NCI-H748 (cell line): Measurements from ENCODE around the gene RALY.
A peak's percentile ranks its signal among the peaks of the same experiment; 100 is the strongest.
"Not testable (repeated sequence)": the region's sequence is repeated elsewhere in the genome, so short reads cannot be mapped to it uniquely, and the experiment has no call there.

Experiments
- DNase-seq: peaks from one replicate; lab custom pipeline; 2025; ENCODE audit not compliant: unreplicated experiment; lab: John Stamatoyannopoulos, UW

The RALY gene

DNA sequence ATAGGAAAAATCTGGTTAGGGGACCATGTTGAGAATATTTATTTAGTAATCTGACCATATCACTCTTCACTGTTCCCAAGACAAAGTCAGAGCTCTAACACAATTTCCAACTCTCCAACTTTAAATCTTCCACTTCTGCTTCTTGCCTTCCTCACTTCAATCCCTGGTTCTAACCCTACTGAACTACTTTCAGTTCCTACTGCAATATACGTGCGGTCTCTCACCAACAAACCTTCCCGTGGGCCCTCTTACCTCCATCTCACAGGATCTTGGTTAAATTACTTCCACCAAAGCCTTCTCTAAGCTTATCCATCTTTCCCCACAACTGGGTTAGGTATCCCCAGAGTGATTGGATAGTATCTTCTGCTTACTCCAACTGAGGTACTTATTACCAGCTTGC lies 110.3 kb downstream of the RALY start:
- DNase-seq = no peak

DNA sequence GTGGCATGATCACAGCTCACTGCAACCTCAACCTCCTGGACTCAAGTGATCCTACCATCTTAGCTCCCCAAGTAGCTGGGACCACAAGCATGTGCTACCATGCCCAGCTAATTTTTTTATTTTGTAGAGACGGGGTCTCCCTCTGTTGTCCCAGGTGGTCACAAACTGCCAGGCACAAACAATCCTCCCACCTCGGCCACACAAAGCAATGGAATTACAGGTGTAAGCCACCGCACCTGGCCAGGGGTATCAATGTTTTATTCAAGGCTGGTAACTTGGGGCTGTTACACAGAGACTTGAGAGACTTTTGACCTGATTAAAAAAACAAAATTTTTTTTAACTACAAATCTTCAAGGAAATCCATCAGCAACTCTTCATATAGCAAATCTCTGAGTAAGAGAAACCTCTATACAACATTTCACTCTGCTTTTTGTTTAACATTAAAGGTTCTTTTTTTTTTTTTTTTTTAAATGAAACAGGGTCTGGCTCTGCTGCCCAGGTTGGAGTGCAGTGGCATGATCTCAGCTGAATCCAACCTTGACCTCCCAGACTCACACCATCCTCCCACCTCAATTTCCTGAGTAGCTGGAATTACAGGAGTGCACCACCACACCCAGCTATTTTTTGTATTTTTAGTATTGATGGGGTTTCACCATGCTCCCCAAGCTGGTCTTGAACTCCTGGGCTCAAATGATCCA lies 112.4 kb downstream of the RALY start:
- DNase-seq = no peak

DNA sequence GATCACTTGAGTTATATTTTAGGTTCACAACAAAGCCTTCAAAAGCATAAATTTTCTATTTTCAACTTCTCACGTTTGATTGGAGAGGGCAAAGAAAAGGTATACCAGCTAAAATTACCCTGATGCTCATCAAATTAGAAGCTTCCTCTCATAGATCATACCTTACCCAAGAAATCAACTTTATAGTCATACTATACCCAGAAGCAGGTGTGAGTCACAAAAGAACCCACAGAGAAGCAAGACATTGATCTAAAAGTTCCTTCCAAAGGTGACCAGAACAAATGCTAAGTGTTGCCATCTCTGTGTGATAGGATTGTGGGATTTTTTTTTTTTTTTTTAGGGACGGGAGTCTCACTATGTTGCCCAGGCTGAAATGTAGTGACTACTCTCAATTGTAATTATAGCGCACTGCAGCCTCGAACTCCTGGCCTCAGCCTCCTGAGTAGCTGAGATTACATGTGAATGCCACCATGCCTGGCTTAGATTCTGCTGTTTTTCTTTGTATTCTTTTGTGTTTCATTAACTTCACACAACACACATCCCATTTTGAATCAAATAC lies 115.0 kb downstream of the RALY start:
- DNase-seq = no peak

DNA sequence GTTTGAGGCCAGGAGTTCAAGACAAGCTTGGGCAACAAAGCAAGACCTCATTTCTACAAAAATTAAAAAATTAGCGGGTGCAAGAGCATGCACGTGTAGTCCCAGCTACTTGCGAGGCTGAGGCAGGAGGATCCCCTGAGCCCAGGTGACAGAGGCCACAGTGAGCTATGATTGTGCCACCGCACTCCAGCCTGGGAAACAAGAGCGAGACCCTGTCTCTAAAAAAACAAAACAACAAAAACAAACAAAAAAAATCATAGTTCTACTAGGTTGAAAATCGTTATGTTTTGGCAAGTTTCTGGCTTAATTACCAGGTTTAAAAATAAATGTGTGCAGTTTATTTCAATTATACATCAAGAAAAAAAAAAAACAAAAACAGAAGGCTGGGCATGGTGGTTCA lies 115.7 kb downstream of the RALY start:
- no peak for DNase-seq

DNA sequence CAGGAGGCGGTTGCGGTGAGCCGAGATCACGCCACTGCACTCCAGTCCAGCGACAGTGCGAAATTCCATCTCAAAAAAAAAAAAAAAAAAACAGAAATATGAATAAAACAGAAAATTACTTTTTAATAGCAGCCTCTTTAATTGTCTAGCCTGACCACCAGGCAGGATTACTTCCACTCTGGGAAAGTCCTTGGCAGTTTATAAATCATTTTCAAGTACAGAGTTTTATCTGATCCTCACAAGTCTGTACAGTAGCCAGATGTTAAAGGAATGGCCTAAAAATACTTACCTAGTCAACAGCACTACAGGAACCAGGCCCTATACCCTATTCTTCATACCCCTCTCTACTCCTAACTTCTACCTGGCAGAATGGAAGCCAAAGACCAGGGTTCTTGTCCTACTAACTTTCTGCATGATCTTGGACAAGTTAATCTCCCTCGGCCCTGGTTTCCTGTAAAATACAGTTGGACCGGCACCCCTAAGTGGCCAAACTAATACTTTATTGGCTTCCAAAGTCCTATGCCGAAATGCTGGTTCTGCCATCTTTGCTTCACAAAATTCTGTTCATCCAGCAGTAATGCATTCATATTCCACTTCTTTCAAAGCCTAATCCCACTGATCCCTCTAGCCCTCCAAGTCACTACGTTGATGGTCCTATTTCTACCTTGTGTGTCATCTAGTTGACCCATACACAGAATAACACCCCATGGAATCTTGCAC lies 116.5 kb downstream of the RALY start:
- no peak for DNase-seq

DNA sequence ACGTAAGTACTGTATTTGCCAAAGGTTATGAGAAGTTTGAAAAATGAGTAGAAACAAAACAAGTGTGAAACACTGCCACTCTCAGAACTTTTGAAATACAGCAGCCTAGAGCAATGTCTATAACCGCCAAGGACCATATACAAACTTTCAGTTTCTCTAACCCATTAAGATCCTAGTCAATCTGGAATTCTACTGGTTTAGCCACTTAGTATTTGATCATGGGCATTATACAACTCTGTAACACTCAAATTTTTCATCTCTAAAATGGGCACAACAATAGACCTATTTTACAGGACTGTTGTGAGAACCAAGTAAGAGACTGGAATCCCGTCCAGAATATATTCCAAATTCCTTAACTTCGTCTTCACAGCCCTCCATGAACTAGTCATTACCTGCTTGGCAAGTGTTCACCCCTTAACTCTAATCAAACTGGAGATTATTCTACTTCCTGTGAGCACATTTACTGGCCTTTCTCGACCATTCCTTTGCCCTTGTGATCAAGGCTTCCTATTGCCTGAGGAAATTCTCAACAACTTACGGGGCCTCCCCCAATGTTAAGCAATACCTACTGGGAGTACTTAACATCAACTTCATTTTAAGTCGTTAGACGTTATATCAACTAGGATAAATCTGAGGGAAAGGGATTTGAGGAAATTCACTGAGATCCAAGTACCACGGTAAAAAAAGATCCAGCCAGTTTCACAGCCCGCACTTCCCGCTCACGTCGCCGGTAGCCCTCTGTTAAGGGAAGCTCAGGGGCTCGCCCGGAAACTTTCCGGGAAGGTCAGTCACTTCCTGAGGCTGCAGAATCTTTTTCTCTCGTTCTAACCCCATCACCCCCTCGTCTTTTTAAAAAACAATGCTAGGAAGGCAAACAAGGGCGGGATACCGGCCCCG lies 117.3 kb downstream of the RALY start:
- DNase-seq = peak; percentile 45

DNA sequence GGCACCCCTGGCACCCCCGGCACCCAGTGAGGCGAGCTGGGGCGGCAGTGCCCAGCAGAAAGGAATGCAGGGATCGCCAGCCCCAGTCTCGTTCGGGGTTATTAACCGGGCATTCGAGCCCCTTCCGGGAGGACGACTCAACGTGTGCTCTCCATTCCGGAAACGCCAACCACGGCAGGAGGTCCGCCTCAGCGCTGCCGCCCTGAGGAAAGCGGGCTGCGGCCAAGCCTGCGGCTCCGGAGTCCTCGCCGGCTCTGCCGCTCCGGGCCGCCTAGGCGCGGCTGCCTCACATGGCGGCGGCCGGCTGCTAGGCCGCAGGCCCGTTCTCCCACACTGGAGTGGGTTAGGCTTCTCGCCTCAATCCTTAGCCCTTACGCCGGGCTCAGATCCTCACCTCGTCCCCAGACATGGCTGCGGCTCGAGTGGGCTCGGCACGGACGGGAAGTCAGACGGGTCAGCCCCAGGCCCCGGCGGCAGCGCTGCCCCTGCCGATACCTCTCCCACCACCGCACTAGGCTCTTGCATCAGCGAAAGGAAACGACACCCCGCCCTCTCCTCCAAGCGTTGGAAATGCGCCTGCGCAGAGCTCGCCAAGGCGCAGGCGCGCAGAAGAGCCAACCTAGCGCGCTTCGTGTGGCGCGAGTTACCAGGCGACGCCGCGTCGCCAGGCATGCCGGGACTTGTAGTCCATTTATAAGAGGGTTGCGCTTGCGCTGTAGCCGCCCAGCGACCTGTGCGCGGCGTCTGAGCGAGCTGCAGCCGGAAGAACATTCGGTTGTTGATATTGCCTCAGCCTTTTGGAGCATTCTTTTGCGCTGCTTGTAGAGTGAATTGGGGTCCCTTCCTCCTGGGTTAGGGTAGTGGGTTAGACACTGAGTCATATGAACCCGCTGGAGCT lies 118.2 kb downstream of the RALY start, which contains the start of gene EIF2S2:
Gene EIF2S2 (minus strand): TSS at position 542 of the 898 bp plus-strand sequence. CDS start 133 bp downstream, at position 409.
- DNase-seq = peak; percentile 99

DNA sequence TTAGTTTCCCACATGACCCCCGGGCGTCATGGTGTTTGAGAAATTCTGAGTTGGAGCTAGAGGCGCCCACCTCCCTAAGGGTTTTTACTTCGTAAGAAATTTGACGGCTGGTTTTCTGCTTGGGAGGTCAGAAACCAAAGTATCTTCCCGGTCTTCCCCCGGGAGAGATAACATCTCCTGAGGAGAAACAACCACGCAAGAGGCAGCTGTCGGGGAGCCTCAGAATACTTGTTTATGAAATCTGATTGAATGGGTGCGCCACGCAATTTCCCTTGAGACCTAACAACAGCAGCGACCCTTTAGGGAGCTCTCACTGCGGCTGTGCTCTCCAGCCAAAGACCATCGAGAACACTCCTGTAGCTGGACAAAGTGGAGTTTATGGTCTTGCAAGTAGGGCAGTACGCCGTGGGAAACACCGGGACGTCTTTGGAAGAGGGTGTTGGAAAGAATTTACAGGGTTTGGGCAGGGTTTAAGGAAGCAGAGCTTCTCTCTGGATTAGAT lies 118.9 kb downstream of the RALY start:
- peak; percentile 65 for DNase-seq

DNA sequence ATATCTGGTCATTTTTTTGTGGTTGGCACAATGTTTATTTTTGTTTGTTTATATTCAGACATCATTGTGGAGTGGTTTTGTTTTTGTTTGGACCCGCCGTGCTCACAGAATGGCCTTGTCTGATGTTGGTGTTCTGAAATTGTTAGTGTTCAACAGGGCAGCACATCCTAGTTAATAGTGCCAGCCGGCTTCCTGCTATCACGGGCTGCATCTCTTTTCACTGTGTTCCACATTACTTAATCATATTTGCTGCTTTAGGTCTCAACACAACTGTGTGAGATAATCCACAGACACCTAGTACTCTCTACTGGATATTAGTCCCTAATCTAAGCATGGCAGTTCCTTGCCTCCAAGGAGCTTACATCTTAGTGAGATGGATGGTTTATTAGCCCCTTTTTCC lies 121.1 kb downstream of the RALY start:
- DNase-seq = no peak

DNA sequence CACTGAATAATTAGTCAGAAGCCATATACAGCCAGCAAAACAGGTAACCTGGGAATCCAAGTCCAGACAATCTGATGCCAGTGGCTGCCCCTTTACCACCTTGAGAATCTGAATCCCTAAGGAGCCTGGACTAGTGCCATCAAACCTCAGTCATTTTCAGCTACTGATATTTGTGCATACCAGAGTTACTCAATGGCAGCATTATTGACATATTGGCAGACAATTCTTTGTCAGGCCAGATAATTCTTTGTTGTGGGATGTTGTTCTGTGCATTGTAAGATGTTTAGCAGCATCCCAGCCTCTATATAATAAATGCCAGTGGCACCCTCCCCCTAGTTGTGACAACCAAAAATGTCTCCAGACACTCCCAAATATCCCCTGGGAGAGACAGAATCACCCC lies 121.5 kb downstream of the RALY start:
- DNase-seq = no peak

DNA sequence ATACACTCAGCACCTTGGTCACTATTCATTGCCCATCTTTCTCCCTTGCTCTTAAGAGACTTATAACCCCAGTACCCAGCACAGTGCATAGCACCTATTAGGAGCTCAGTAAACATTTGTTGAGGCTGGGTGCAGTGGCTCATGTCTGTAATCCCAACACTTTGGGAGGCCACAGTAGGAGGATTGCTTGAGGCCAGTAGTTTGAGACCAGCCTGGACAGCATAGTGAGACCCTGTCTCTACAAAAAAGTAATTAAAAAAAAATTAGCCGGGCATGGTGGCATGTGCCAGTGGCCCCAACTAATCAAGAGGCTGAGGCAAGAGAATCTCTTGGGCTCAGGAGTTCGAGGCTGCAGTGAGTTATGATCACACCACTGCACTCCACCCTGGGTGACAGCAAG lies 126.5 kb downstream of the RALY start:
- no peak for DNase-seq

DNA sequence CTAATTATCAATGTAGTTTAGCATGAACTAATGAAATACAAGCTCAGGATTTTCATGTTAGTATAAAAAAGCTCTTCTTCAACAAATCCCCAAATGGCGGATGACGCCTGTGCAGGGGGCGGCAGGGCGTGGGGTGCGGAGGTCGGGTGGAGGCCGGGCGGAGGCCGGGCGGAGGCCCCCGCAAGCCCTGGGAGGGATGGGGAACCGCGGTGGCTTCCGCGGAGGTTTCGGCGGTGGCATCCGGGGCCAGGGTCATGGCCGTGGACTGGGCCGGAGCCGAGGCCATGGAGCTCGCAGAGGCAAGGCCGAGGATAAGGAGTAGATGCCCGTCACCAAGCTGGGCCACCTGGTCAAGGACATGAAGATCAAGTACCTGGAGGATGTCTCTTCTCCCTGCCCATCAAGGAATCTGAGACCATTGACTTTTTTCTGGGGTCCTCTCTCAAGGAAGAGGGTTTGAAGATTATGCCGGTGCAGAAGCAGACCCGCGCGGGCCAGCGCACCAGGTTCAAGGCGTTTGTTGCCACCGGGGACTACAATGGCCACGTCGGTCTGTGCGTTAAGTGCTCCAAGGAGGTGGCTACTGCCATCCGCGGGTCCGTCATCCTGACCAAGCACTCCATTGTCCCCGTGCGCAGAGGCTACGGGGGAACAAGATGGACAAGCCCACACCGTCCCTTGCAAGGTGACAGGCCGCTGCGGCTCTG lies 128.7 kb downstream of the RALY start:
- no peak for DNase-seq

DNA sequence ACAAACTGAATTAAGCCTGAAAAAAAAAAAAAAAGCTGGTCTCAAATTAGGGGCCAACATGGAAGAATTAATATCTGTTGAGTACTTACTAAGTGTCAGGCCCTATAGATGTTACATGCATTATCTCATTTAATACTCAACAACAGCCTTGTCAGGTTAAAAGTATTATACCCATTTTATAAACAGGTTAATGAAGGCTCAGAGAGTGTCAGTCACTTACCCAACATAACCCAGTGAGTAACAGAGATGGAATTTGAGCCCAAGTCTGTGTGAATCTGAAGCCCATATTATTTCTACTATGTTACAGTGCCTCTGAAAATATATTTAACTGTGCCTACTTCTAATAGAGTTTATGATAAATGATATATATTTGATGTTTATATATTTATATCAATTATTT lies 129.6 kb downstream of the RALY start:
- DNase-seq = no peak

DNA sequence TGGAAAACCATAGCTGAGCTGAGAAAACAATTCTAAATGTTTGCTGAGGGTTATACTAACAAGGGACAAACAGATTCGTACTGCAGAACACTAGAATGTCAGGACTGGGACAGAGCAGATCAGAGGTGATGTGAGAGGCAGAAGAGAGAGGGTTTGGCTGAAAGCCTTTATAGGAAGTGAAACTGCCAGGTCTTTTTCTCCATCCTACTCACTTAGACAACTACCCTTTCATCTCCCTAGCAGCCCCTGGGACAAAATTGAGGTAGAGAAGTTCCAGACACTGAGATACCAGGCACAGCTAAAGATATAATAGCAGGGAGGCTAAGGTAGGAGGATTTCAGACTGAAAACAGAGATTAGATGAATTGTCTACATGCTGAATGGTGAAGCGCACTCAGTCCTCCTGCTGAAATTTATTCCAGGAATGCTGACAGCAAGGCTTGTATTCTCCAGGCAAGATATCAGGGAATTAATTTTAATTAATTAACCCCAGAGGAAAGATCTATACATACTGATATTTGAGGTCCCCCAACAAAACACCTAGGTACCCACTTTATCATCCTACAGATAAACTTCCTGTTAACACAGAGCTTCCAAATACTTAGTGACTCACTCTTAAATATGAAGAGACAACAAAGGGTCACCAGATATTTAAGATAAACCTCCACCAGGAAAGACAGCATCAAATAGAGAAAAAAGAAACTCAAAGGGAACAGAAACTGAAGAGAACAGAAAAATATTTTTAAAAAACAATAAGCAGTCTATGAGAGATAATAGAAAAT lies 130.9 kb downstream of the RALY start:
- no peak for DNase-seq

DNA sequence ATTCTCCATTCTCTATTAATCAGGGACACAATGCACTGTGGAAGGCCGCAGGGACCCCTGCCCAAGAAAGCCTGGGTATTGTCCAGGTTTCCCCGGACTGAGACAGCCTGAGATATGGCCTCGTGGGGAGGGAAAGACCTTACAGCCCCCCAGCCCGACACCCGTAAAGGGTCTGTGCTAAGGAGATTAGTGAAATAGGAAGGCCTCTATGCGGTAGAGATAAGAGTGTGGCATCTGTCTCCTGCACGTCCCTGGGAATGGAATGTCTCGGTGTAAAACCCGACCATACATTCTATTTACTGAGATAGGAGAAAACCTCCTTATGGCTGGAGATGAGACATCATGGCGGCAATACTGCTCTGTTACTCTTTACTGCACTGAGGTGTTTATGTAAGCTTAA lies 134.1 kb downstream of the RALY start:
- no peak for DNase-seq

DNA sequence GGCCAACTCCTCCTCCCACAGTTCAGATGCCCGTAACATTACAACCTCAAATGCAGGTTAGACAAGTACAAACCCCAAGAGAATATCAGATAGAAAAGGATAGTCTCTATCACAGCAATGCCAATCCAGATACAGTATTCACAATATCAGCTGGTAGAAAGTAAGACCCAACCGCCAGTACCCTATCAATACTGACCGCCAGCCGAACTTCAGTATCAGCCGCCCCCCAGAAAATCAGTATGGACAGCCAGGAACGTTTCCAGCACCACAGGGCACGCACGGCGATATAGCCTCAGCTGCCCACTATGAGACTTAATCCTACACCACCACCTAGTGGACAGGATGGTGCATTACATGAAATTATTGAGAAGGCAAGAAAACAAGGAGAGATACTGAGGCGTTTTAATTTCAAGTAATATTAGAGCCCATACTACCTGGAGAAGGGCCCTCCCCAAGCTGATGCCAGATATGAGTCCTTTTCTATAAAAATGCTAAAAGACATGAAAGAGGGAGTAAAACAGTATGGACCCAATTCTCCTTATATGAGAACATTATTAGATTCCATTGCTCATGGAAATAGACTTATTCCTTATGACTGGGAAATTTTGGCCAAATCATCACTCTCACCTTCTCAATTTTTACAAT lies 135.9 kb downstream of the RALY start:
- DNase-seq = peak; percentile 83

DNA sequence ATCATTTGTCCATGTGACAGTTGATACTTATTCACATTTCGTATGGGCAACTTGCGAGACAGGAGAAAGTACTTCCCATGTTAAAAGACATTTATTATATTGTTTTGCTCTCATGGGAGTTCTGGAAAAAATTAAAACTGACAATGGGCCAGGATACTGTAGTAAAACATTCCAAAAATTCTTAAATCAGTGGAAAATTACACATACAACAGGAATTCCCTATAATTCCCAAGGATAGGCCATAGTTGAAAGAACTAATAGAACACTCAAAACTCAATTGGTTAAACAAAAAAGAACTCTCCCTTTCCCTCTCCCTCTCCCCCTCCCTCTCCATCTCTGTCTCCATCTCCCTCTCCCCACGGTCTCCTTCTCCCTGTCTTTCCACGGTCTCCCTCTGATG lies 137.8 kb downstream of the RALY start:
- DNase-seq = no peak

DNA sequence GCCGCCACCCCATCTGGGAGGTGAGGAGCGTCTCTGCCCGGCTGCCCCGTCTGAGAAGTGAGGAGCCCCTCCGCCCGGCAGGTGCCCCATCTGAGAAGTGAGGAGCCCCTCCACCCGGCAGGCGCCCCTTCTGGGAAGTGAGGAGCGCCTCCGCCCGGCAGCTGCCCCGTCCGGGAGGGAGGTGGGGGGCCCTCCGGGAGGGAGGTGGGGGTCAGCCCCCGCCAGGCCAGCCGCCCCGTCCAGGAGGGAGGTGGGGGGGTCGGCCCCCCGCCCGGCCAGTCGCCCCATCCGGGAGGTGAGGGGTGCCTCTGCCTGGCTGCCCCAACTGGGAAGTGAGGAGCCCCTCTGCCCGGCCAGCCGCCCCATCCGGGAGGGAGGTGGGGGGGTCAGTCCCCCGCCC lies 138.8 kb downstream of the RALY start:
- DNase-seq = not testable (repeated sequence)
